PFSK-1 (cell line): ENCODE results near the gene ZNF318.

Experiments
- FOXP2 ChIP-seq: optimal IDR thresholded peaks from 2 replicates; pipeline ENCODE3; 2011; ENCODE audit warnings: borderline replicate concordance, control low read depth, inconsistent platforms; ENCODE audit not compliant: insufficient read depth; ENCODE audit errors: extremely low read length, extremely low read depth
- POLR2AphosphoS5 ChIP-seq: IDR thresholded peaks from 2 replicates; pipeline ENCODE4 v1.6.1; 2012; ENCODE audit warnings: low read depth, mild to moderate bottlenecking, control low read depth, low read length, moderate library complexity
- REST ChIP-seq, 2 experiments: IDR thresholded peaks; 2 replicates each; pipeline versions ENCODE4 v1.6.1 to v1.8.0; 2011 to 2012; ENCODE audit warnings: low read depth in 2 of 2, low read length in 2 of 2, control low read depth in 1 of 2, inconsistent platforms in 1 of 2, mild to moderate bottlenecking in 1 of 2, moderate library complexity in 1 of 2; ENCODE audit not compliant: insufficient read depth in 1 of 2
- SIN3A ChIP-seq: IDR thresholded peaks from 2 replicates; pipeline ENCODE4 v1.6.1; 2012; ENCODE audit warnings: mild to moderate bottlenecking, low read length, moderate library complexity, borderline replicate concordance; ENCODE audit not compliant: insufficient read depth
- TAF1 ChIP-seq: IDR thresholded peaks from 2 replicates; pipeline ENCODE4 v1.6.1; 2012; ENCODE audit warnings: low read length, control low read depth, borderline replicate concordance; ENCODE audit not compliant: insufficient read depth

The ZNF318 gene

GRCh38 chr6:43294536-43294935, 74.9 kb downstream of the ZNF318 start:
- TF ChIP-seq POLR2AphosphoS5 = no peak
- TF ChIP-seq TAF1 = no peak
- no peak for TF ChIP-seq SIN3A
- TF ChIP-seq FOXP2 = no peak
- TF ChIP-seq REST (IDR thresholded peaks at IDR 0.05; ENCODE audit: insufficient read depth in 1 of 2, low read depth in 2 of 2, low read length in 2 of 2) = no peak

GRCh38 chr6:43293698-43294097, 75.7 kb downstream of the ZNF318 start:
- no peak for TF ChIP-seq FOXP2
- TF ChIP-seq POLR2AphosphoS5 = no peak
- no peak for TF ChIP-seq TAF1
- TF ChIP-seq SIN3A = no peak

- TF ChIP-seq TAF1 (no peak), SIN3A (no peak), POLR2AphosphoS5 (no peak), REST (IDR thresholded peaks at IDR 0.05; ENCODE audit: insufficient read depth in 1 of 2, low read depth in 2 of 2, low read length in 2 of 2) (no peak), FOXP2 (no peak)
Measured at GRCh38 chr6:43292763-43293318, 76.6 kb downstream of the ZNF318 start.

GRCh38 chr6:43292341-43292740, 77.1 kb downstream of the ZNF318 start:
- TF ChIP-seq FOXP2 (no peak), TAF1 (no peak), REST (IDR thresholded peaks at IDR 0.05; ENCODE audit: insufficient read depth in 1 of 2, low read depth in 2 of 2, low read length in 2 of 2) (no peak), POLR2AphosphoS5 (no peak), SIN3A (no peak)

GRCh38 chr6:43291708-43292107, 77.7 kb downstream of the ZNF318 start:
- TF ChIP-seq TAF1 (no peak), SIN3A (no peak), REST (IDR thresholded peaks at IDR 0.05; ENCODE audit: insufficient read depth in 1 of 2, low read depth in 2 of 2, low read length in 2 of 2) (no peak), POLR2AphosphoS5 (no peak), FOXP2 (no peak)
